Brain microvascular endothelial cell (primary cell): Measurements from ENCODE around the gene FAM32A.

Source experiments
- DNase-seq: peaks from one replicate; pipeline ENCODE4 v3.0.0-alpha.2; 2020
- H3K27ac ChIP-seq: fragments of 250-450 bp; sonication (Bioruptor Pico); 2 replicates; pipeline ENCODE4 v1.5.1; 2020; ENCODE audit warnings: mild to moderate bottlenecking, moderate library complexity
- H3K27me3 ChIP-seq: fragments of 250-450 bp; sonication (Bioruptor Pico); replicated peaks from 2 replicates; pipeline ENCODE4 v1.5.1; 2020; ENCODE audit warnings: mild to moderate bottlenecking
- H3K36me3 ChIP-seq: fragments of 250-450 bp; sonication (Bioruptor Pico); replicated peaks from 2 replicates; pipeline ENCODE4 v1.5.1; 2020; ENCODE audit warnings: mild to moderate bottlenecking
- H3K4me3 ChIP-seq: 2 replicates; pipeline ENCODE4 v1.5.1; 2011; ENCODE audit warnings: low read depth, mild to moderate bottlenecking, control low read depth, low read length, moderate library complexity
- CTCF ChIP-seq: IDR thresholded peaks from 2 replicates; pipeline ENCODE4 v1.5.1; 2011; ENCODE audit warnings: low read depth, mild to moderate bottlenecking, moderate library complexity, low read length, control low read depth, inconsistent platforms; ENCODE audit errors: missing control alignments
- in situ Hi-C: cut with HindIII; loops from 2 replicates; pipeline ENCODE4 v1.10.0; 2017; ENCODE audit warnings: low sequenced_read_pairs, low pct_ligation_motif_present

FAM32A gene

GRCh38 chr19:16225279-16226183 is 40.3 kb downstream of the FAM32A start:
- in situ Hi-C loops, result loop anchor here (25.0 kb wide), 1 partner anchor 137 kb away; no protein-coding TSS in a partner anchor

GRCh38 chr19:16226184-16226591 is 41.0 kb downstream of the FAM32A start:
- DNase-seq, result no peak
- H3K4me3 ChIP-seq, result no peak overlapping the region
- in situ Hi-C loops, result loop anchor here (25.0 kb wide), 1 partner anchor 136 kb away; no protein-coding TSS in a partner anchor
- H3K27ac ChIP-seq, result no peak overlapping the region
- TF ChIP-seq CTCF, result no peak
- H3K27me3 ChIP-seq, result no peaks in the 10 kb centered on the region
- H3K36me3 ChIP-seq, result peaks cover 66% of the 10 kb centered on the region

More at GRCh38 chr19:16225279-16226183, 40.3 kb downstream of the FAM32A start:
- no peak for DNase-seq
- H3K27ac ChIP-seq, result no peak overlapping the region
- no peaks in the 10 kb centered on the region for H3K27me3 ChIP-seq
- no peak for TF ChIP-seq CTCF
- H3K36me3 ChIP-seq, result peaks cover 69% of the 10 kb centered on the region
- no peak overlapping the region for H3K4me3 ChIP-seq

- in situ Hi-C loops, result loop anchor here (25.0 kb wide), 1 partner anchor 135 kb away; no protein-coding TSS in a partner anchor
- H3K27ac ChIP-seq, result no peak overlapping the region
- H3K27me3 ChIP-seq, result no peaks in the 10 kb centered on the region
- H3K36me3 ChIP-seq, result peaks cover 70% of the 10 kb centered on the region
- TF ChIP-seq CTCF, result no peak
- no peak overlapping the region for H3K4me3 ChIP-seq
- no peak for DNase-seq
These were observed 41.9 kb downstream of the FAM32A start for GRCh38 chr19:16226878-16227836.

- peaks cover 73% of the 10 kb centered on the region for H3K36me3 ChIP-seq
- TF ChIP-seq CTCF, result no peak
- DNase-seq, result no peak
- H3K27me3 ChIP-seq, result no peaks in the 10 kb centered on the region
- no peak overlapping the region for H3K27ac ChIP-seq
- in situ Hi-C loops, result loop anchor here (25.0 kb wide), 1 partner anchor 134 kb away; no protein-coding TSS in a partner anchor
- no peak overlapping the region for H3K4me3 ChIP-seq
These were observed 42.8 kb downstream of the FAM32A start for GRCh38 chr19:16227837-16228636.
